OCI-LY7 (cell line): ENCODE measurements around the gene APOE. TPM values are rescaled to one million over a fixed set of nuclear protein-coding genes. Genes with fewer than 3 reads are reported as not detected.

Experiments
- BruUV-seq: library from RNA; stranded (reverse); fragments of 400-500 nt; replicated peaks from 2 replicates; lab custom pipeline; 2021; lab: Mats Ljungman, UMichigan
- CTCF ChIA-PET: fragments of 300-600 bp; sonication (Branson Sonifier 250); formaldehyde crosslinking; loops from one replicate; lab custom pipeline; 2022; ENCODE audit warnings: antibody characterized with exemption; ENCODE audit not compliant: unreplicated experiment; lab: Charles Lee
- POLR2A ChIA-PET: fragments of 300-600 bp; sonication (Branson Sonifier 250); formaldehyde crosslinking; loops from one replicate; lab custom pipeline; 2022; ENCODE audit warnings: antibody characterized with exemption; lab: Charles Lee
- DNase-seq: peaks from one replicate; pipeline ENCODE4 v3.0.0-alpha.2; 2015; ENCODE audit warnings: low spot score
- H2AFZ ChIP-seq: fragments of 200-600 bp; sonication (generic), shearing (Covaris generic); 2 replicates; pipeline ENCODE4 v1.6.1; 2014; ENCODE audit warnings: mild to moderate bottlenecking, antibody characterized with exemption, low read length, moderate library complexity
- H3K27ac ChIP-seq: fragments of 200-600 bp; sonication (generic); 2 replicates; pipeline ENCODE4 v1.5.1; 2014; ENCODE audit warnings: mixed run types, low read depth, mild to moderate bottlenecking, moderate library complexity, low read length, inconsistent platforms; ENCODE audit not compliant: poor library complexity, severe bottlenecking
- H3K36me3 ChIP-seq: fragments of 200-600 bp; sonication (generic); 2 replicates; pipeline ENCODE4 v1.6.1; 2014; ENCODE audit warnings: mild to moderate bottlenecking, antibody characterized with exemption, low read length, moderate library complexity, mixed read lengths; ENCODE audit not compliant: insufficient read depth
- H3K4me1 ChIP-seq: fragments of 200-600 bp; sonication (generic); 2 replicates; pipeline ENCODE4 v1.5.1; 2014; ENCODE audit warnings: mild to moderate bottlenecking, low read length; ENCODE audit not compliant: insufficient read depth, poor library complexity, severe bottlenecking
- H3K4me2 ChIP-seq: fragments of 200-600 bp; sonication (generic); 2 replicates; pipeline ENCODE4 v1.6.1; 2014; ENCODE audit warnings: mild to moderate bottlenecking, low read length
- H3K4me3 ChIP-seq: fragments of 200-600 bp; sonication (generic); 2 replicates; pipeline ENCODE4 v1.5.1; 2014; ENCODE audit warnings: mild to moderate bottlenecking, low read depth, low read length; ENCODE audit not compliant: poor library complexity, severe bottlenecking
- H3K79me2 ChIP-seq: fragments of 200-600 bp; sonication (generic); 2 replicates; pipeline ENCODE4 v1.6.1; 2016; ENCODE audit warnings: low read depth, mild to moderate bottlenecking, low read length, moderate library complexity, mixed read lengths; ENCODE audit not compliant: insufficient read depth
- H3K9me2 ChIP-seq: fragments of 200-600 bp; sonication (generic); 2 replicates; pipeline ENCODE4 v1.6.1; 2016; ENCODE audit warnings: mild to moderate bottlenecking, low read length, mixed read lengths; ENCODE audit not compliant: insufficient read depth
- H3K9me3 ChIP-seq: fragments of 200-600 bp; sonication (generic); 2 replicates; pipeline ENCODE4 v1.6.1; 2014; ENCODE audit warnings: mild to moderate bottlenecking, mixed run types, low read length, mixed read lengths
- H4K20me1 ChIP-seq: fragments of 200-600 bp; sonication (generic); 2 replicates; pipeline ENCODE4 v1.6.1; 2014; ENCODE audit warnings: mild to moderate bottlenecking, antibody characterized with exemption, low read length, moderate library complexity, mixed read lengths; ENCODE audit not compliant: insufficient read depth
- EZH2phosphoT487 ChIP-seq: fragments of 200-600 bp; sonication (generic); IDR thresholded peaks from 2 replicates; pipeline ENCODE4 v1.6.1; 2018; ENCODE audit warnings: low read depth, borderline replicate concordance, mild to moderate bottlenecking, mixed run types, antibody characterized with exemption, low read length, moderate library complexity, mixed read lengths
- intact Hi-C: fragments of 100-400 bp; cut with micrococcal nuclease; formaldehyde crosslinking; loops from one replicate; pipeline ENCODE4 v1.10.0; 2022; ENCODE audit not compliant: unreplicated experiment
- total RNA-seq, 2 experiments: library from RNA; depleted of rRNA in 1 of 2; stranded (reverse); fragments of >200 nt in 1 of 2; shearing (Covaris generic) in 1 of 2; gene quantifications; 2 replicates each; pipeline ENCODE4 v1.2.3, GENCODE V29; 2014 to 2022
- TF ChIP-seq, protein P1 (sequence below): fragments of 200-600 bp; sonication (generic); conservative IDR thresholded peaks from 2 replicates; pipeline ENCODE4 v1.5.1; 2014; ENCODE audit warnings: mild to moderate bottlenecking, antibody characterized with exemption, low read length, moderate library complexity, mixed read lengths

APOE gene
- total RNA-seq, 2 experiments from 2014 or later: 1.8 to 2.1 TPM

DNA sequence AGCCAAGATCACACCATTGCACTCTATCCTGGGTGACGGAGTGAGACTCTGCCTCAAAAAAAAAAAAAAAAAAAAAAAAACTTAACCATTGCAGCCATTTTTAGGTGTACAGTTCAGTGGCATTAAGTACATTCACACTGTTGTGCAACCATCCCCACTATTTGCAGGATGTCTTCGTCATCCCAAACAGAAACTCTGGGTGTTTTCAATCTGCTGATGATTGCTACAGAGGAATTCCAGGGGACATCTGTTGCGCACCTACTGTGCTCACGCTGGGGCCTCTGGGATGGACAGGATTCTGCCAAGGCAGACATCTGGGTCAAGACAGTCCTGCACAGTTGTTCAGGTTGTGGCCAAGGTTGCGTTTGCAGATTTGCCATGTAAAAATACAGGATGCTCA, 34.1 kb downstream of the APOE start:
- intact Hi-C loops: no loop called here
- Histone ChIP-seq H2AFZ (no peak overlapping the region), H3K4me3 (no peak overlapping the region), H3K36me3 (no peaks in the 10 kb centered on the region), H4K20me1 (no peaks in the 10 kb centered on the region), H3K4me1 (peaks cover 24% of the 10 kb centered on the region), H3K4me2 (no peak overlapping the region), H3K9me2 (no peaks in the 10 kb centered on the region), H3K27ac (no peak overlapping the region), H3K79me2 (no peaks in the 10 kb centered on the region), H3K9me3 (no peaks in the 10 kb centered on the region)
- CTCF ChIA-PET: no interaction called here
- POLR2A ChIA-PET: no interaction called here
- TF ChIP-seq, protein P1, sequence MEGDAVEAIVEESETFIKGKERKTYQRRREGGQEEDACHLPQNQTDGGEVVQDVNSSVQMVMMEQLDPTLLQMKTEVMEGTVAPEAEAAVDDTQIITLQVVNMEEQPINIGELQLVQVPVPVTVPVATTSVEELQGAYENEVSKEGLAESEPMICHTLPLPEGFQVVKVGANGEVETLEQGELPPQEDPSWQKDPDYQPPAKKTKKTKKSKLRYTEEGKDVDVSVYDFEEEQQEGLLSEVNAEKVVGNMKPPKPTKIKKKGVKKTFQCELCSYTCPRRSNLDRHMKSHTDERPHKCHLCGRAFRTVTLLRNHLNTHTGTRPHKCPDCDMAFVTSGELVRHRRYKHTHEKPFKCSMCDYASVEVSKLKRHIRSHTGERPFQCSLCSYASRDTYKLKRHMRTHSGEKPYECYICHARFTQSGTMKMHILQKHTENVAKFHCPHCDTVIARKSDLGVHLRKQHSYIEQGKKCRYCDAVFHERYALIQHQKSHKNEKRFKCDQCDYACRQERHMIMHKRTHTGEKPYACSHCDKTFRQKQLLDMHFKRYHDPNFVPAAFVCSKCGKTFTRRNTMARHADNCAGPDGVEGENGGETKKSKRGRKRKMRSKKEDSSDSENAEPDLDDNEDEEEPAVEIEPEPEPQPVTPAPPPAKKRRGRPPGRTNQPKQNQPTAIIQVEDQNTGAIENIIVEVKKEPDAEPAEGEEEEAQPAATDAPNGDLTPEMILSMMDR: no peak
- TF ChIP-seq EZH2phosphoT487: no peak
- DNase-seq: no peak
- no TSS peak for BruUV-seq

GRCh38 chr19:44942067-44942571, 36.5 kb downstream of the APOE start, which contains the start of gene APOC4:
Gene APOC4 (plus strand): TSS chr19:44942237. CDS start chr19:44942278, 41 bp downstream.
- intact Hi-C loops: no loop called here
- Histone ChIP-seq H4K20me1 (no peaks in the 10 kb centered on the region), H3K4me1 (peaks cover 24% of the 10 kb centered on the region), H3K27ac (no peak within 1 kb of the TSS), H3K9me2 (no peaks in the 10 kb centered on the region), H3K36me3 (no peaks in the 10 kb centered on the region), H3K4me2 (no peak within 1 kb of the TSS), H3K79me2 (no peaks in the 10 kb centered on the region), H2AFZ (no peak within 1 kb of the TSS), H3K4me3 (no peak within 1 kb of the TSS), H3K9me3 (no peaks in the 10 kb centered on the region)
- no peak for DNase-seq
- no peak for TF ChIP-seq EZH2phosphoT487
- TF ChIP-seq, protein P1: no peak
- ChIA-PET CTCF (no interaction called here), POLR2A (no interaction called here)
- BruUV-seq: no TSS peak

DNA sequence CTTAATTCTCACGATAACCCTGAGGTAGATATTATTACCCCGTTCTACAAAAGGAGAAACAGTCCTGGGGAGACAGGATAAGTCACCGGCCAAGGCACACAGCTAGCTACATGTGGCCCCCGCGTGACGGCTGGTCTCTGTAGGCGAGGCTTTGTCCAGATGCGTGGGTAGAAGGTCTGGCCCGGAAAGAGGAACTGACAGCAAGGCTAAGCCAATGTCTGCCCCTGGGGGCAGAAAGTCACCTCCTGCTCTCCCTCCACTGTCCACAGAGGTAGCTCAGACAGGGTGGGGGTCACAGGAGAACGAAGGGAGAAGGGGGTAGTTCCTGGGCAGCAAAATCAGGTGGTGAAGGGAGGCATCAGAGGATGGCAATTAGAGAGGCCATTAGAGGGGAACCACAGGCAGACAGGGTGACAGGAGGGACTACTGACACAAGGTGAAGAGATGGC, 38.2 kb downstream of the APOE start:
- intact Hi-C loops: no loop called here

More for the DNA sequence above, 38.2 kb downstream of the APOE start:
- H3K27ac ChIP-seq: no peak overlapping the region
- no peaks in the 10 kb centered on the region for H3K36me3 ChIP-seq
- BruUV-seq: no TSS peak
- H2AFZ ChIP-seq: peak overlapping the region; percentile 75
- DNase-seq: peak; percentile 75
- H3K4me3 ChIP-seq: no peak overlapping the region
- H4K20me1 ChIP-seq: no peaks in the 10 kb centered on the region
- POLR2A ChIA-PET: no interaction called here
- no peaks in the 10 kb centered on the region for H3K9me3 ChIP-seq
- H3K9me2 ChIP-seq: no peaks in the 10 kb centered on the region
- peaks cover 31% of the 10 kb centered on the region for H3K4me1 ChIP-seq
- TF ChIP-seq, protein P1: peak; percentile 32; the same call in 1 of the 2 replicates
- TF ChIP-seq EZH2phosphoT487: no peak
- CTCF ChIA-PET: no interaction called here
- H3K4me2 ChIP-seq: peak overlapping the region; percentile 44; the same call in 1 of the 2 replicates
- H3K79me2 ChIP-seq: no peaks in the 10 kb centered on the region
